ENCODE measurements around the gene BARHL2.
A peak's percentile ranks its signal among the peaks of the same experiment; 100 is the strongest.

The BARHL2 gene

GRCh38 chr1:90710579-90711536, 6.2 kb downstream of the BARHL2 start:
- Histone ChIP-seq H3K36me3 (ENCODE audit: insufficient read depth, low read length) (no peaks in the 10 kb centered on the region), H3K9ac (ENCODE audit: low read depth, low read length) (peak overlapping the region; percentile 23; the same call in 1 of the 2 replicates), H3K9me3 (ENCODE audit: control insufficient read depth, insufficient read depth, low read length) (no peaks in the 10 kb centered on the region), H3K4me1 (ENCODE audit: insufficient read depth, low read length) (0 out of 2 replicates have a peak, but pooled peaks cover 5% of the 10 kb centered on the region)

GRCh38 chr1:90709535-90709934, 7.6 kb downstream of the BARHL2 start:
- H3K4me1 ChIP-seq (ENCODE audit: insufficient read depth, low read length), result 0 out of 2 replicates have a peak, but pooled peaks cover 4% of the 10 kb centered on the region
- no peaks in the 10 kb centered on the region for H3K36me3 ChIP-seq (ENCODE audit: insufficient read depth, low read length)
- no peaks in the 10 kb centered on the region for H3K9me3 ChIP-seq (ENCODE audit: control insufficient read depth, insufficient read depth, low read length)

GRCh38 chr1:90708826-90709225, 8.3 kb downstream of the BARHL2 start:
- no peaks in the 10 kb centered on the region for H3K9me3 ChIP-seq (ENCODE audit: control insufficient read depth, insufficient read depth, low read length)
- no peaks in the 10 kb centered on the region for H3K4me1 ChIP-seq (ENCODE audit: insufficient read depth, low read length)
- no peaks in the 10 kb centered on the region for H3K36me3 ChIP-seq (ENCODE audit: insufficient read depth, low read length)
- no peak overlapping the region for H3K9ac ChIP-seq (ENCODE audit: low read depth, low read length)

More at GRCh38 chr1:90709535-90709934, 7.6 kb downstream of the BARHL2 start:
- H3K9ac ChIP-seq (ENCODE audit: low read depth, low read length), result no peak overlapping the region

- Histone ChIP-seq H3K36me3 (ENCODE audit: insufficient read depth, low read length) (no peaks in the 10 kb centered on the region), H3K9me3 (ENCODE audit: control insufficient read depth, insufficient read depth, low read length) (no peaks in the 10 kb centered on the region), H3K4me1 (ENCODE audit: insufficient read depth, low read length) (no peaks in the 10 kb centered on the region), H3K9ac (ENCODE audit: low read depth, low read length) (no peak overlapping the region)
Observed at GRCh38 chr1:90708236-90708786, 8.8 kb downstream of the BARHL2 start.

- Histone ChIP-seq H3K4me1 (ENCODE audit: insufficient read depth, low read length) (no peaks in the 10 kb centered on the region), H3K9ac (ENCODE audit: low read depth, low read length) (peak overlapping the region; percentile 43; the same call in 1 of the 2 replicates), H3K9me3 (ENCODE audit: control insufficient read depth, insufficient read depth, low read length) (no peaks in the 10 kb centered on the region), H3K36me3 (ENCODE audit: insufficient read depth, low read length) (no peaks in the 10 kb centered on the region)
Observed at GRCh38 chr1:90707363-90707710, 9.8 kb downstream of the BARHL2 start.

GRCh38 chr1:90706437-90707362, 10.4 kb downstream of the BARHL2 start:
- Histone ChIP-seq H3K4me1 (ENCODE audit: insufficient read depth, low read length) (no peaks in the 10 kb centered on the region), H3K9ac (ENCODE audit: low read depth, low read length) (peak overlapping the region; percentile 43; the same call in 1 of the 2 replicates), H3K9me3 (ENCODE audit: control insufficient read depth, insufficient read depth, low read length) (no peaks in the 10 kb centered on the region), H3K36me3 (ENCODE audit: insufficient read depth, low read length) (no peaks in the 10 kb centered on the region)

GRCh38 chr1:90705956-90706355, 11.1 kb downstream of the BARHL2 start:
- Histone ChIP-seq H3K9ac (ENCODE audit: low read depth, low read length) (peak overlapping the region; percentile 43; the same call in 1 of the 2 replicates), H3K36me3 (ENCODE audit: insufficient read depth, low read length) (no peaks in the 10 kb centered on the region), H3K9me3 (ENCODE audit: control insufficient read depth, insufficient read depth, low read length) (no peaks in the 10 kb centered on the region), H3K4me1 (ENCODE audit: insufficient read depth, low read length) (no peaks in the 10 kb centered on the region)

GRCh38 chr1:90704817-90705216, 12.3 kb downstream of the BARHL2 start:
- H3K9me3 ChIP-seq (ENCODE audit: control insufficient read depth, insufficient read depth, low read length), result no peaks in the 10 kb centered on the region
- no peak overlapping the region for H3K9ac ChIP-seq (ENCODE audit: low read depth, low read length)
- no peaks in the 10 kb centered on the region for H3K36me3 ChIP-seq (ENCODE audit: insufficient read depth, low read length)
- no peaks in the 10 kb centered on the region for H3K4me1 ChIP-seq (ENCODE audit: insufficient read depth, low read length)

GRCh38 chr1:90694846-90695245, 22.3 kb downstream of the BARHL2 start:
- H3K9ac ChIP-seq (ENCODE audit: low read depth, low read length), result no peak overlapping the region
- H3K4me1 ChIP-seq (ENCODE audit: insufficient read depth, low read length), result no peaks in the 10 kb centered on the region
- H3K9me3 ChIP-seq (ENCODE audit: control insufficient read depth, insufficient read depth, low read length), result no peaks in the 10 kb centered on the region
- H3K36me3 ChIP-seq (ENCODE audit: insufficient read depth, low read length), result no peaks in the 10 kb centered on the region

GRCh38 chr1:90687747-90688146, 29.4 kb downstream of the BARHL2 start:
- H3K36me3 ChIP-seq (ENCODE audit: insufficient read depth, low read length), result no peaks in the 10 kb centered on the region
- no peak overlapping the region for H3K9ac ChIP-seq (ENCODE audit: low read depth, low read length)
- no peaks in the 10 kb centered on the region for H3K4me1 ChIP-seq (ENCODE audit: insufficient read depth, low read length)

GRCh38 chr1:90675161-90675847, 41.8 kb downstream of the BARHL2 start:
- no peak overlapping the region for H3K9ac ChIP-seq (ENCODE audit: low read depth, low read length)
- no peaks in the 10 kb centered on the region for H3K36me3 ChIP-seq (ENCODE audit: insufficient read depth, low read length)
- no peaks in the 10 kb centered on the region for H3K4me1 ChIP-seq (ENCODE audit: insufficient read depth, low read length)
- H3K9me3 ChIP-seq (ENCODE audit: control insufficient read depth, insufficient read depth, low read length), result no peaks in the 10 kb centered on the region; the same call in 1 of the 2 replicates

More at GRCh38 chr1:90687747-90688146, 29.4 kb downstream of the BARHL2 start:
- H3K9me3 ChIP-seq (ENCODE audit: control insufficient read depth, insufficient read depth, low read length), result no peaks in the 10 kb centered on the region

GRCh38 chr1:90671741-90672140, 45.4 kb downstream of the BARHL2 start:
- no peaks in the 10 kb centered on the region for H3K4me1 ChIP-seq (ENCODE audit: insufficient read depth, low read length)
- H3K9me3 ChIP-seq (ENCODE audit: control insufficient read depth, insufficient read depth, low read length), result no peaks in the 10 kb centered on the region; the same call in 1 of the 2 replicates
- H3K9ac ChIP-seq (ENCODE audit: low read depth, low read length), result no peak overlapping the region
- no peaks in the 10 kb centered on the region for H3K36me3 ChIP-seq (ENCODE audit: insufficient read depth, low read length)

- Histone ChIP-seq H3K9ac (ENCODE audit: low read depth, low read length) (no peak overlapping the region), H3K9me3 (ENCODE audit: control insufficient read depth, insufficient read depth, low read length) (no peaks in the 10 kb centered on the region; the same call in 1 of the 2 replicates), H3K36me3 (ENCODE audit: insufficient read depth, low read length) (no peaks in the 10 kb centered on the region), H3K4me1 (ENCODE audit: insufficient read depth, low read length) (no peaks in the 10 kb centered on the region)
Observed at GRCh38 chr1:90671251-90671650, 45.9 kb downstream of the BARHL2 start.

Data from ES-I3 (cell line).